ENCODE data around the gene CFAP300. TPM values are rescaled to one million over a fixed set of nuclear protein-coding genes. Genes with fewer than 3 reads are reported as not detected.

The CFAP300 gene
- polyA plus RNA-seq, 3 donors, result 0.78 to 3.7 (median 2.5) TPM

DNA sequence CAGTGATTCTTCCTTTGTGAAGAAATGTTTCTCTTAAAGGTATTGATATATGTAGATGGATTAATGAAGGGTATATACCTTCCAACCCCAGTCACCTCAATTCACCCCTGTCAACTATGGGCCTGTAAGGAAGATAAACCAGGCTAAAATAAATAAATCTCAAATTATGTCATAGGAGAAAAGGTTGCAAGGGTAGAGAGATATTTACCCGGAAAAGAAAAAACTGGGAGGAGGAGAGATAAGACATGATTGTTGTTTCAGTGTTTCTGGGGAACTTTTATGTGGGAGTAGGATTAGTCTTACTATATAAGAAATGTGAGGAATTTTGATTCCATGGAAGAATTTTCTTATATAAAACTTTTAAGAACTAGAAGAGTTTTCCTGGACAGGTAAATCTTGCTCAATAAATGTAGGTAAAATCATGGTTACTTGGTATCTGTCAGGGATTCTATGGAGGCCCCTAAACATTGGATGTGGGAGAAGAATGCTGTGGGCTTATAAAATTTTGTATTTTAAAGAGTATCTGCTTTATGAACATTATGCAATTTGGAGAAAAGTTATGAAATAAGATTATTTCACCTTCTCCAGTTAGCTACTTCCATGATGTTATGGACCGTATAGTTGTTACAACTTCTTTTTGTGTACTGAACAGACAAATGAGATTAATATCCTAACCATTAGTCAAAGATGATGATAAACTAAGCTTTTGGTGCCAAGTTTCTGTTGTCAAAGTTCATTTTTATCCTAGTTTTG, 69.4 kb downstream of the CFAP300 start:
- WGBS, 3 donors, result 39 to 56% (median 42%) methylated on average over 2 of the region's 2 CpGs
- H3K27ac ChIP-seq (ENCODE audit: low read depth, low read length), result no peak overlapping the region

DNA sequence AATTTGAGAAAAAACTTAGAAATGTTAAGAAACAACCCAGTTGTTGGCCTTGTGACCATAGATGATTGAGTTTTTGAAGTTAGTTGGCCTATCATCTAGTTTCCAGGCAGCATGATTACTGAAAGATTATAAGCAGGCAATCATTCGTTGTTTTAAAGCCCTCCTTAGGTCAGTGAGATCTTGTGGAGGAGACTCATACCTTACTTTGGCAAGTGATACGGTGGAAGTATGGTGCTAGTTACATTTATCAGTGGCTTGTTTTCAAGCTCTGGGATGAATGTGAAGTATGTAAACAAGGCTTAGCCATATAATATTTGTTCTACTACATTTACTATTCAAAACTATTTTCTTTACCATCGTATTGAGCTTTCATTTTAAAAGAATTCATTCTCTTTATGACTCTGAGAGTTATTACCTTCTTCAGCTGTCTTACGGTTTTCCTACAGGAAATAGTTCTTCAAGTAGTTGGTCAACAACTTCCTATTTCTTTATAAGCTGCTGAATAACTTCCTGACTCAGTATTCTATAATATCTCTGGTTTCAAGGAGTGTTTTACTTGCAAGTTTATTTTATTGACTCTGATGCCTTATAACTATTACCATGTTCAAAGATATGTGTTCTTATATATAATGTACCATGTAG, 70.4 kb downstream of the CFAP300 start:
- H3K27ac ChIP-seq (ENCODE audit: low read depth, low read length), result no peak overlapping the region
- 22 to 42% (median 27%) methylated on average over 4 of the region's 4 CpGs for WGBS, 3 donors

DNA sequence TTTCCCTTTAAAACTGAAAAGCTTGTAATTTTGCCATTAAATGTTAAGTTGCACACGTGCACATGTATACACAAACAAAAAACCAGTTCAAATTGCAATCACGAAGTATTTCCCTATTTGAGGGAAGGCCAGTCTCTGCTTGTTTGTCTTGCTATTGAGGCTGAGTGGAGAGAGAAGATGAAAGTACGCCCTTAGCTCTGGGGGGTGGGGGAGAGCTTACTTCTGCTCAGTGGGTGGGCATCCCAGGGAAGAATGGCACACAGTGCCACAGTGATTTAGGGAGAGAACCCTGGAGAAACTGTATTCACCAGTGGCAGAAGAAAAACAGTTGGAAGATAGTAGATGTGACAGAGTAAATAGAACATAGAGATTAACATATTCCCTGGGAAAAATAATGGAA, 71.7 kb downstream of the CFAP300 start:
- WGBS, 3 donors, result 53 to 56% (median 55%) methylated on average over 3 of the region's 3 CpGs
- no peak overlapping the region for H3K27ac ChIP-seq (ENCODE audit: low read depth, low read length)

DNA sequence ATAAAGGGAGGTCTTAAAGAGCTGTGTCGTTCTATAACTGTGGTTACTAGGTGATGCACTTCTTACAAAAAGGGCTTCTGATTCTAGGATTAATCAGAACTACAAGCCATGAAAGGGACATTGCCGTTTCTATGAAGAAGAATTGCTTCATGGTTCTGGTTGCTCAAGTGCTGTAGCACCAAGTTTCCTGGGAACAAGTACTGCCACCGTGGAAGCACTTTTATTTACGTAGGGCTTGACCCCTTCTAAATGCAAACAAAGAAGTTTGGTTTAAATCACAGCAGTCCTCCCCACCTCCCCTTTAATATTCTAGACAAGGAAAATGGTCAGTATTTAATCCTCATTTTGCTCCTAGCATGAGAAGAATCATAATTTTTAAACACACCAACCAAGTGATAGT, 72.8 kb downstream of the CFAP300 start:
- no peak overlapping the region for H3K27ac ChIP-seq (ENCODE audit: low read depth, low read length)
- WGBS, 3 donors, result 39 to 57% (median 46%) methylated on average over 4 of the region's 4 CpGs

DNA sequence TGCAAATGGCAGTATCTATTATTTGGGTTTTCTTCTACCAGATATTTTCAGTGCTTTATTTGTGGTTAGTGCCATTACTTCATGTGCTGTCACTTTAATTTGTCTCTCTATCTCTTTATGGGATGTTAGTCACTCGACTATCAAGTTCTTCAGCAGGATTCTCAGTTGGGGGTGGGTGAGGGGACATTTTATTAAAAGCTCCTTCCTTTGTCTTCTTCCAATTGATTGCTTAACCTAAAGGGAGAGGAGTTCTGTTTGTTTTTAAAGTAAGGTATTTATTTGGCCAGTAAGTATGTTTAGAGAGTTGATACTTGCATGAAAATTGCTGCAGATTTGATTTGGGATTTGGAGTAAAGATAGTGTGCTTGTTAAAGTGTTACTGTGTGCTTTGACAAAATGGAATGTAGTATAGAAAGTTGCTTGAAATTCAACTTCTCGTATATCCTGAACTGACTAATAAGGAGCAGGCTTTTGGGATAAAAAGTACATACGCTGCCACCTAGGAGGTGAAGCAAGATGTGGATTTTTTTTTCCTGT, 73.3 kb downstream of the CFAP300 start:
- WGBS, 3 donors, result 61 to 64% (median 61%) methylated on average over 3 of the region's 3 CpGs
- H3K27ac ChIP-seq (ENCODE audit: low read depth, low read length), result no peak overlapping the region

DNA sequence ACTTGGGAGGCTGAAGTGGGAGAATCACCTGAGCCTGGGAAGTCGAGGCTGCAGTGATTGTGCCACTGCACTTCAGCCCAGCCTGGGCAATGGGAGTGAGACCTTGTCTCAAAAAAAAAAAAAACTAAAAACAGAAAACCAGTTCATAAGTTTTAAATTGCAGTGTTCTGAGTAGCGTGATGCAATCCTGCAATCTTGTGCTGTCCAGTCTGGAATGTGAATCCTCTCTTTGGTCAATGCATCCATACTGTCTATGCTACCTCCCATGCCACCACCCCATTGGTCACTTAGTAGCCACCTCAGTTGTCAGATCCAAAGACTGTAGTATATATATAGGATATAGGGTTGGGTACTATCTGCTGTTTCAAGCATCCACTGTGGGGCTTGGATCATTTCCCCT, 74.1 kb downstream of the CFAP300 start:
- 78 to 93% (median 91%) methylated on average over 2 of the region's 2 CpGs for WGBS, 3 donors
- no peak overlapping the region for H3K27ac ChIP-seq (ENCODE audit: low read depth, low read length)

Other genes with a start within 250 kb of the CFAP300 start
- gene CEP126, start 132.4 kb upstream of the CFAP300 start, polyA plus RNA-seq, result 1 to 10 TPM in 2 of 3 donors, under 1 TPM in 1; 0.70 to 6.7 (median 2.5) TPM
- 1 to 10 TPM in 1 of 3 donors, under 1 TPM in 1, not detected in 1; 0.73 to 2.1 TPM for gene ANGPTL5, start 130.9 kb upstream of the CFAP300 start, polyA plus RNA-seq
- 10 to 100 TPM; 10.8 to 53.1 (median 36.2) TPM for gene YAP1, start 63.0 kb downstream of the CFAP300 start, polyA plus RNA-seq

All from adipose tissue (tissue), 3 donors.